CD4-positive, alpha-beta T cell treated with Interleukin-12 subunit alpha and Interleukin-12 subunit beta, for 1 hour (primary cell): ENCODE data around the gene CYP46A1.
"Not testable (repeated sequence)": the region's sequence is repeated elsewhere in the genome, so short reads cannot be mapped to it uniquely, and the experiment has no call there.

Experiments
- DNase-seq: peaks from one replicate; pipeline ENCODE4 v3.0.0-alpha.2; 2020

CYP46A1 gene

DNA sequence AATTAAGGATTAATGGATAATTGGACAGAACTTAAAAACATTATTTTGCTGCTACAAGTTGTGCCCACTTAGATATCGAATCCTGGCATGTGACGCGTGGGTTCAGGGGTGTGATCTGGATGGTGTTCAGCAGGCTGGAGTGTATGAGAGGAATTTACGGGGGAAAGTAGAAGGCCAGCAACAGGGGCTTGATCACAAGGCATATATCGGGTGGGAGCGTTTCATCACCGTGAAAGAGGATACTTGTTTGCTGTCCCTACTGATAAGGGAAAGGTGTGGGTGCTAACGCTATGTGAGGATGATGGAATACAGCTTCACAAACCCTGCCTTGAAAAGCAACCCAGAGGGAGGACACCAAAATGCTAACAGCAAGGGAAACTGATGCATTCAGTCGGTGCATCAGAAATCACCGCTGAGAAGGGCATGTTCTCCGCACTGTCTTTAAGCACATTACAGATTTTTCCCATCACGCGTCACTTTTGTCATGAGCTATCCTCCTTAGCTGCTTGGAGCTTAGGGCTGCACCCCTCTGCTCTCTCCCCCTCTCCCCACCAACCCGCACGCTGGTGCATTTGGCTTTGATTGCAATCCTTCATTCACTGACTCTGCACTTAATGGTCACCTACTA is 25.8 kb upstream of the CYP46A1 start:
- DNase-seq: no peak

DNA sequence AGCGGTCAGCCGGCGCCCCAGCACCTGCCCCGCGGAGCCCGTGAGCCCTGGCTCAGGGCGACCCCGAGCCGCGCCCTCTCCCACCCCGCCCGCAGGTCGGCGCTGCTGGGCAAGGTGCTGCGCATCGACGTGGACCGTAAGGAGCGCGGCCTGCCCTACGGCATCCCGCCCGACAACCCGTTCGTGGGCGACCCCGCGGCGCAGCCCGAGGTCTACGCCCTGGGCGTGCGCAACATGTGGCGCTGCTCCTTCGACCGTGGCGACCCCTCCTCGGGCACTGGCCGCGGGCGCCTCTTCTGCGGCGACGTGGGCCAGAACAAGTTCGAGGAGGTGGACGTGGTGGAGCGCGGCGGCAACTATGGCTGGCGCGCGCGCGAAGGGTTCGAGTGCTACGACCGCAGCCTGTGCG is 24.8 kb upstream of the CYP46A1 start:
- no peak for DNase-seq

GRCh38 chr14:99660006-99660566 is 24.0 kb upstream of the CYP46A1 start:
- DNase-seq: no peak

GRCh38 chr14:99660794-99661193 is 23.3 kb upstream of the CYP46A1 start:
- DNase-seq: no peak

- DNase-seq: not testable (repeated sequence)
Measured at GRCh38 chr14:99661206-99661605, 22.9 kb upstream of the CYP46A1 start.

DNA sequence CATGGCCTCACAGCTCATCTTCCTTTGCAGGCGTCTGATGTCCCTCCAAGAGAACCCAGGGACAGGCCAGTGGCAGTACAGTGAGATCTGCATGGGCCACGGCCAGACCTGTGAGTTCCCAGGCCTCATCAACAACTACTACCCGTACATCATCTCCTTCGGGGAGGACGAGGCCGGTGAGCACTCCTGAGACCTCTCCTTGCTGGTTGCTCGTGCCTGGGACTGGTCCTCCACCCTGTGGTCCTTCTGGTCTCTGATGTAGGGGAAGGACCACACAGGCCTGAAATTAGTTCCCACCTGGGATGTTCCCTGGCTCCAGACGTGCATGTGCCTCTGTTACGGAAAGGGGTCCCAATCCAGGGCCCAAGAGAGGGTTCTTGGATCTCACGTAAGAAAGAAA is 21.3 kb upstream of the CYP46A1 start:
- no peak for DNase-seq

- DNase-seq: no peak
Measured at GRCh38 chr14:99663386-99664057, 20.6 kb upstream of the CYP46A1 start.

GRCh38 chr14:99664058-99664936 is 19.8 kb upstream of the CYP46A1 start:
- no peak for DNase-seq

DNA sequence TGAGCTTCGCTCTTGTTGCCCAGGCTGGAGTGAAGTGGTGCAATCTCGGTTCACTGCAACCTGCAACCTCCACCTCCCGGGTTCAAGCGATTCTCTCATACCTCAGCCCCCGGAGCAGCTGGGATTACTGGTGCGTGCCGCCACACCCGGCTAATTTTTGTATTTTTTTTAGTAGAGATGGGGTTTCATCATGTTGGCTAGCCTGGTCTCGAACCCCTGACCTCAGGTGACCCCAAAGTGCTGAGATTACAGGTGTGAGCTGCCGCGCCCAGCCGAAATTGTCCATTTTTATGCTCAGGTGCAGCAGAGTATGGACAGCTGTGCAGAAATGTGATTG is 19.2 kb upstream of the CYP46A1 start:
- DNase-seq: no peak

DNA sequence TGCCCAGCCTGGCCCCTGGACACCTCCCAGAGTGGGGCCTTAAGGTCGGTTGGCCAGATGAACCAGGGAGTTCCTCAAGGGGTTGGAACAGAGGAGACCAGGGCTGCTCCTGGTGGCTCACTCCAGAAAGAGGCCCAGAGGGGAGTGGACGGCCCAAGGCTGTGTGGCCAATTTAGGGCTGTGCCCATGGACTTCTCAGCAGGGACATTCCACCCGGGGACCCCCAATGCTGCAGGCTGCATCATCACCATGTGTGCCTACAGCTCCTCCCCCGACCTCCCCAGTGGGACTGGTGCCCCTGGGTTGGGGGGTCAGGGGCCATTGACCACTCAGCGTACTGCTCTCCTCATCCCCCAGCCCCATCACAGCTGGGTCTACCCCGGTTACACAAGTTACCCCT is 17.6 kb upstream of the CYP46A1 start:
- DNase-seq: no peak

- no peak for DNase-seq
Measured at GRCh38 chr14:99667045-99667444, 17.1 kb upstream of the CYP46A1 start.

DNA sequence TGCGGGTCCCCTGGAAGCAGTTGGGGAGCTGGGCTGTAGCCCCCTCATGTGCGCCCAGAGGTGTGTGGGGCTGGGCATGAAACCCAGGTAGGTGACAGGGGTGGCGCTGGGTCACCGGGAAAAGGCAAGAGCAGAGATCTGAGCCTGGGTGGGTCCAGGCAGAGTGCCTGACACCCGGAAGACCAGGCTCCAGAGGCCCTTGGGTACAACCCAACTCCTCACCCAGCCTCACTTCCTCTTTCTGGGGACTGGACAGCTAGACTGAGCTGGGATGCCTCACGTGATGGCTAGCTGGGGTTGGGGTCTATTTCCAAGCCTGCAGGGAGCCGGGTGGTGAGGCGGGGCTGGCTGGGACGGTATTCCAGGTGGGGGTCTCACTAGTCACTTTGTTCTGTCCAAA is 16.3 kb upstream of the CYP46A1 start:
- DNase-seq: no peak

DNA sequence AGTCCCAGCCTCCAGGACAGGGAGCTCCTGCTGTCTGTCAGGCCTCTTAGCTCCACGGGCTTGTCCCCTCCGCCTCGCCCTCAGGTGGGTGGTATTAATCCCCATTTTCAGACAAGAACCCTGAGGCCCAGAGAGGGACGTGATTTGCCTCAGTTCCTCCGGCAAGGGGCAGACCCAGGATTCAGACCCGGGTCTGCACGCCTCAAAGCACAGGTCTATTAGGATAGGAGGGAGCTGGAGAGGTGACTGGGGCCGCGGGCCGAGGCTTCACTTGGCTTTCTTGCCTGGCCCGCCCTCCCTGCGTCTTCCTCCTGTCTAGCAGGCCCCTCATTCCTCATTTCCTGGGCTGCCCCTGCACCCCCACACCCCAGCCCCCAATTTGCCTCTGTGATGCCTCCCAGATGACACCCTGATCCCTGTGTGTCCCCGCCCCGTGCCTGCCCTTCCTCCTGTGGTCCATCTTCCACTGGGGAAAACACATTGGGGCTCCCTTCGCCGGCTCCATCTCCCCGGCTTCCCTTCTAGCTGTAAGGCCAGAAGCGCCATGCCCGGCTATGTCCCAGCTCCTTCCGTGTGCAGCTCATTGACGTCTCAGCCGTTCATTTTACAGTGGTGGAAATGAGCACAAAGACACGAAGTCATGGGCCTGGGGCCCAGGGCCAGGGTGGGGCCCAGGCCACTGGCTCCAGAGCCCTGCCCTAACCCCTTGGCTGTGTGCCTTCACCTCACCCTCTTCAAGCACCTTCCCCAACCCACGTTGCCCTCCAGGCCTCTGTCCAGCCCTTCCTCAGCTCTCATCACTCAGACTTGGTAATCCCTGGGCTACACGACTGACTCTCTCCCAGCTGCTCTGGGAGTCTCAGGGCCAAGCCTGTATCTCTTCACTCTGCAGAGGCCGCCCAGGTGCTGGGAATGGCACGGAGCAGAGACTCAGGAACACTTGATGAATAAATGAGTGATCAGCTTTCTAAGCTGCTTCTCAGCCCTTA is 15.5 kb upstream of the CYP46A1 start:
- no peak for DNase-seq

- DNase-seq: no peak
Measured at GRCh38 chr14:99670361-99671234, 13.5 kb upstream of the CYP46A1 start.

GRCh38 chr14:99671235-99672224 is 12.6 kb upstream of the CYP46A1 start:
- no peak for DNase-seq

GRCh38 chr14:99672506-99673304 is 11.4 kb upstream of the CYP46A1 start:
- peak; percentile 40 for DNase-seq

GRCh38 chr14:99673305-99674063 is 10.6 kb upstream of the CYP46A1 start:
- DNase-seq: no peak

GRCh38 chr14:99674064-99674650 is 9.9 kb upstream of the CYP46A1 start:
- no peak for DNase-seq
